Adipocyte (in vitro differentiated cells): ENCODE results near the gene MREG.
"Not testable (repeated sequence)": the region's sequence is repeated elsewhere in the genome, so short reads cannot be mapped to it uniquely, and the experiment has no call there.

ENCODE experiments used
- DNase-seq: peaks from one replicate; pipeline ENCODE4 v3.0.0-alpha.2; 2015; ENCODE audit warnings: low read depth
- H3K27me3 ChIP-seq: replicated peaks from 2 replicates; pipeline ENCODE4 v1.7.0; 2013; ENCODE audit warnings: mild to moderate bottlenecking, low read length, moderate library complexity; ENCODE audit not compliant: control insufficient read depth, insufficient read depth
- H3K36me3 ChIP-seq: 2 replicates; pipeline ENCODE4 v1.7.0; 2013; ENCODE audit warnings: low read length, mild to moderate bottlenecking, moderate library complexity; ENCODE audit not compliant: control insufficient read depth, insufficient read depth, severe bottlenecking
- H3K4me1 ChIP-seq: 2 replicates; pipeline ENCODE4 v1.7.0; 2013; ENCODE audit warnings: mild to moderate bottlenecking, low read length, moderate library complexity; ENCODE audit not compliant: control insufficient read depth, insufficient read depth
- H3K4me3 ChIP-seq: 2 replicates; pipeline ENCODE4 v1.7.0; 2013; ENCODE audit warnings: mild to moderate bottlenecking, low read length, moderate library complexity
- H3K9ac ChIP-seq: 2 replicates; pipeline ENCODE4 v1.7.0; 2013; ENCODE audit warnings: mild to moderate bottlenecking, low read length, moderate library complexity
- H3K9me3 ChIP-seq: 2 replicates; pipeline ENCODE4 v1.7.0; 2013; ENCODE audit warnings: mild to moderate bottlenecking, low read length, moderate library complexity; ENCODE audit not compliant: control insufficient read depth

Gene MREG

DNA sequence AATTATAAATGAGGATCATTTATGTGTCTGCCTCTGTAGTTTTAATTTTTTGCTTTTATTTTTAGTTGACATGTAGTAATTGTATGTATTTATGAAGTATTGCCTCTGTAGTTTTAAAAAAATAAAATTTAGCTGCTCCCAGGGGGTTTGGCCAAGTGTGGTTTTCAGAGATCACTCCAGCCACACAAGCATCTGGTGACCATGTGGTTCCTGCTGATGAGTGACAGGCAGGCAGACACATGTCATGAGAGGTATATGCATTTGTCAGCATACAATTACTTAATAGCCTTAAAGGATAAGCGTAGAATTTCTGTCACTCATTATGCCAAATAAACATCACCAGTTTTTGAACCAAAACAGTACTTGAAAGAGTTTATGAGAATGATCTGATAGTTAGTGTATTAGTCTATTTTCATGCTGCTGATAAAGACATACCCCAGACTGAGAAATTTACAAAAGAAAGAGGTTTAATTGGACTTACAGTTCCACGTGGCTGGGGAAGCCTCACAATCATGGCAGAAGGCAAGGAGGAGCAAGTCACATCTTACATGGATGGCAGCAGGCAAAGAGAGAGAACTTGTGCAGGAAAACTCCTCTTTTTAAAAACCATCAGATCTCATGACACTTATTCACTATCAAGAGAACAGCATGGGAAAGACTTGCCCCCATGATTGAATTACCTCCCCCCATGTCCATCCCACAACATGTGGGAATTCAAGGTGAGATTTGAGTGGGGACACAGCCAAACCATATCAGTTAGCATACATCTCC, 29.6 kb downstream of the MREG start:
- Histone ChIP-seq H3K27me3 (no peaks in the 10 kb centered on the region), H3K4me3 (no peak overlapping the region), H3K9me3 (no peaks in the 10 kb centered on the region), H3K36me3 (no peaks in the 10 kb centered on the region), H3K9ac (no peak overlapping the region), H3K4me1 (no peaks in the 10 kb centered on the region)
- no peak for DNase-seq

DNA sequence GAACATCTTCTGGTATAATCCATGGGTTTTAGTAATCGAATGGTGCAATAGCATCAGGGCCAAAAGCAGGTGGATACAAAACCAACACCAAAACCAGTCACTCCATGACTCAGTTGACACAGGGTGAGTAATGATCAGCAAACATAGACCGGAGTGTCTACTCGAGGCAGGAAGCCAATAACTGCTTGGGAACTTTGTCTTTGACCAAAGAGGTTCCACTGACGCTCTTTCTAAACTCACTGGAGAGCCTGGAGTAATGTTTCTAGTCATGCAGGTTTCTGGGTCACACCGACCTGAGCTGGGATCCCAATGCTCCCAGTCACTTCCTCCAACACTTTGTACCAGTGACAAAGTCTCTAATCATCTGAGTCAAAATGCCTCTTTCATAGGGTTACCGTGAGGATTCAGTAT, 30.9 kb downstream of the MREG start:
- no peak for DNase-seq
- no peaks in the 10 kb centered on the region for H3K9me3 ChIP-seq
- no peak overlapping the region for H3K4me3 ChIP-seq
- no peaks in the 10 kb centered on the region for H3K27me3 ChIP-seq
- no peak overlapping the region for H3K9ac ChIP-seq
- H3K36me3 ChIP-seq = no peaks in the 10 kb centered on the region
- H3K4me1 ChIP-seq = no peaks in the 10 kb centered on the region

DNA sequence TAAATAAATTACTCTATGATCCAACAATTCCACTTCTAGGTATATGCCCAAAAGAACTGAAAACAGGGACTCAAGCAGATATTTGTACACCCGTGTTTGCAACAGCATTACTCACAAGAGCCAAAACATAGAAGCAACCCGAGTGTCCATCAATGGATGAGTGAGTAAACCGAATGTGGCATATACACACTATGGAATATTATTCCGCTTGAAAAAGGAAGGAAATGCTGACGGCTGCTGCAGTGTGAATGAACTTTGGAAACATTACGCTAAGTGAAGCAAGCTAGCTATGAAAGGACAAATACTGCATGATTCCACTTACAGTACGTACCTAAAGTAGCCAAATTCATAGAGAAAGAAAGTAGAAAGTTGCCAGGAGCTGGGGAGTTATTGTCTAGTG, 32.2 kb downstream of the MREG start:
- Histone ChIP-seq H3K27me3 (no peaks in the 10 kb centered on the region), H3K9me3 (no peaks in the 10 kb centered on the region), H3K4me3 (no peak overlapping the region), H3K9ac (no peak overlapping the region), H3K36me3 (no peaks in the 10 kb centered on the region), H3K4me1 (no peaks in the 10 kb centered on the region)
- DNase-seq = no peak

DNA sequence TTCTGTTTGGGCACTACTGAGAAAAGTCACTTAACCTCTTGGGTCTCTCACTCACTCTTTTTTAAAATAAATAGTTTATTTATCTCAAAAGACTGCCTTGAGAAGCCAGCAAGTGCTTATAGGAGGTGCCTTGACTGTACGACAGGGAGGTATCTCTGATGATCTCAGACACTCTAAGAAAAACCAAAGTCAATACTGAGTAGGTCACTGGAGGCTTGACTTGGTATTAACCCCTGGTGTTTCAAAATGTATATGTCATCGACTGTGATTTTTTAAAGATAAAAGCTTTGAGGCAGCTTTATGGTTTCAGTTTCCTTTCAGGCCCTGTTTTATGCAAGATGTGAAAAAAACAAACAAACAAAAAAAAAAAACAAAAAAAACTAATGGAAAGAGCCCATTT, 33.7 kb downstream of the MREG start:
- no peak for DNase-seq
- H3K9me3 ChIP-seq = no peaks in the 10 kb centered on the region
- no peaks in the 10 kb centered on the region for H3K4me1 ChIP-seq
- H3K4me3 ChIP-seq = no peak overlapping the region
- H3K9ac ChIP-seq = no peak overlapping the region
- no peaks in the 10 kb centered on the region for H3K36me3 ChIP-seq
- H3K27me3 ChIP-seq = no peaks in the 10 kb centered on the region

GRCh38 chr2:215974700-215975429, 38.5 kb downstream of the MREG start:
- H3K36me3 ChIP-seq = peaks cover 2% of the 10 kb centered on the region
- no peak overlapping the region for H3K4me3 ChIP-seq
- no peak overlapping the region for H3K9ac ChIP-seq
- DNase-seq = no peak
- H3K4me1 ChIP-seq = peaks cover 12% of the 10 kb centered on the region
- H3K27me3 ChIP-seq = no peaks in the 10 kb centered on the region
- H3K9me3 ChIP-seq = no peaks in the 10 kb centered on the region

DNA sequence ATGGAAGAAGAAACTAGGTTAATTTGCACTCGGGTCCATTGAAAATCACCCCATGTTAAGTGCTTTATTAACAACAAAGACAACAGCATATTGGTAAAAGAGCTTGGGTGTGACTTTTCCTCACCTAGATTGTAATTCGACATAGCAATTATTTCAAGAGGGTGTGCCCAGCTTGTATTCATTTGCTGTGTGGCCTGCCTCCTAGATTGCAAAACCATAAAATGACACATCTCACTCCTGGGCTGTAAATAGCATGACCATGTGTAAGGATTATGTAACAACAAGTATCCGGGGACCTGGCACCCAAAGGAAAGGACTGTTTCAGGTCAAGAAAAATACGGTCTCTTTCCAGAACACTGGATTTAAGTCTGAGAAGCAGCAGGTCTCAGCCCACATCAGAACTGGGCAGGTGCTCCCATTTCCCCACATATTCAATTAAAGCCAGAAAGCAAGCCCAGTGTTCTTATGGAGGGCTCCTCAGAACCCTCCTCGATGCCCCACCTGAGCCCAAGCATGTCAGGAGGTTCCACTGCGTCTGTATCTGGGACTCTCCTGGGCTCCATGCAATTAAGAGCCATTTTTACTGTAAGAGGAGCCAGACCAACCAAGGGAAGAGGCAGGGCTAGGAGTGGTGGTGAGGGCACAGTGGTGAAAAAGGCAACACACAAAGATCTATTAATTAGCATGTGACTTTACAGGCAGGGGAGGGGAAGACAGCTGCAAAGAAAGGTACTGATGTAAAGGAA, 39.2 kb downstream of the MREG start:
- Histone ChIP-seq H3K4me3 (no peak overlapping the region), H3K9me3 (no peaks in the 10 kb centered on the region), H3K4me1 (peaks cover 12% of the 10 kb centered on the region), H3K36me3 (peaks cover 2% of the 10 kb centered on the region), H3K9ac (no peak overlapping the region), H3K27me3 (no peaks in the 10 kb centered on the region)
- peak; percentile 29 for DNase-seq

DNA sequence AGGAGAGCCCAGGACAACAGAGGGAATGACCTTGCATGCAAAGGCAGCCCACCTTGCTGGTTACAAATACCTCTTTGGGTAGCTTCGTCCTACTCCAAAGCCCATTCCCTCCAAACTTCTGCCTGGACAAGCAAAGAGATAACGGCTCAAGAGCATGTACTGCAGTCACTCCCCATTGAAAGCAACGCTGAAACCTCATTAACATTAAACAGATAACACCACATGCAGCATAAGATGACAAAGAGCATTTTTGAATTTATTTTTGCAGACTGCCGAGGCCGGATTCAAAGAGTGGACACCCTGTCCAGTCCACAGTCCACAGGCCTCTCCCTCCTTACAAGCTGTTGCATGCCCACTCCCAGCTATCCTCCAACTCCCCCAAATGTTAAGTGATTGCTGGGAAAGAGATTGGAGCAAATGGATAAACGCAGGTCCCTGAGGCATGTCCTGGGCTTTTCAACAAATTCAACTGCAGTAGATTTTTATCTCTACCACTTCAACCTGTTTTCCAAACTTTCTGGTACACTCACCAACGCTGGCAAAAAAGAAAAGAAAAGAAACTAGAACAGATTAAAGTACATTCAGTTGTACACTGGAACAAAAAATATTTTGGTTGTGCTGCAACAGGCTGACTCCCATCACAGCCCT, 40.1 kb downstream of the MREG start:
- peaks cover 2% of the 10 kb centered on the region for H3K36me3 ChIP-seq
- no peak for DNase-seq
- peaks cover 12% of the 10 kb centered on the region for H3K4me1 ChIP-seq
- no peaks in the 10 kb centered on the region for H3K27me3 ChIP-seq
- H3K9ac ChIP-seq = no peak overlapping the region
- no peak overlapping the region for H3K4me3 ChIP-seq
- H3K9me3 ChIP-seq = no peaks in the 10 kb centered on the region

DNA sequence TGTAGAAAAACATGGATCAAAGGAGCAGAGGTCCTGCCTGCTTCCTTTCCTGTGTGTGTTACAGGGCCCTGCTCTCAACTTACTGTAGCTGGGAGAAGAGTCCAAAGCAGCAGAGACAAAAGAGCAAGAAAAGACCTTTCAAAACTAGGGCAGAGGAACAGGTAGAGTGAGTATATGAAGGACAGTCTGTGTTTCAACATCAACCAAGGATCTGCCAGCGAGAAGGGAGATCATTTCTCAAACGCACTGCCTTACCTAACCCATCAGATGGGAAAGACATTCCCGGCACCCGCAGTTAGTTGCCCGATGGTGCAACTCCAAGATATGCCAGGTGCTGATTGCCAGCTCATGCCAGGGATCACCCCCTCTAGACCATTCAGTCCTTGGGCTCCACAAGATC, 41.7 kb downstream of the MREG start:
- H3K36me3 ChIP-seq = peaks cover 2% of the 10 kb centered on the region
- H3K4me3 ChIP-seq = no peak overlapping the region
- H3K9ac ChIP-seq = no peak overlapping the region
- no peaks in the 10 kb centered on the region for H3K27me3 ChIP-seq
- H3K4me1 ChIP-seq = peaks cover 12% of the 10 kb centered on the region
- no peak for DNase-seq
- H3K9me3 ChIP-seq = no peaks in the 10 kb centered on the region

DNA sequence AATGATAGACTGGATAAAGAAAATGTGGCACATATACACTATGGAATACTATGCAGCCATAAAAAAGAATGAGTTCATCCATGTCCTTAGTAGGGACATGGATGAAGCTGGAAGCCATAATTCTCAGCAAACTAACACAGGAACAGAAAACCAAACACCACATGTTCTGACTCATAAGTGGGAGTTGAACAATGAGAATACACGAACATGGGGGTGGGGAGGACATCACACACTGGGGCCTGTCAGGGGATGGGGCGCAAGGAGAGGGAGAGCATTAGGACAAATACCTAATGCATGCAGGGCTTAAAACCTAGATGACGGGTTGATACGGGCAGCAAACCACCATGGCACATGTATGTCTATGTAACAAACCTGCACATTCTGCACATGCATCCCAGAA, 42.5 kb downstream of the MREG start:
- peaks cover 12% of the 10 kb centered on the region for H3K4me1 ChIP-seq
- not testable (repeated sequence) for DNase-seq, H3K9me3 ChIP-seq, H3K9ac ChIP-seq, H3K36me3 ChIP-seq, H3K4me3 ChIP-seq, H3K27me3 ChIP-seq

- peaks cover 12% of the 10 kb centered on the region for H3K4me1 ChIP-seq
- no peak overlapping the region for H3K9ac ChIP-seq
- no peaks in the 10 kb centered on the region for H3K27me3 ChIP-seq
- H3K36me3 ChIP-seq = peaks cover 2% of the 10 kb centered on the region
- no peak overlapping the region for H3K4me3 ChIP-seq
- peak; percentile 17 for DNase-seq
- no peaks in the 10 kb centered on the region for H3K9me3 ChIP-seq
Measured at GRCh38 chr2:215970425-215970824, 42.9 kb downstream of the MREG start.
